ENCODE results near the gene PAQR9. TPM values are rescaled to one million over a fixed set of nuclear protein-coding genes. Genes with fewer than 3 reads are reported as not detected.

PAQR9 gene
- total RNA-seq, 1 donor from 2014 or later = under 0.01 TPM

Small RNA genes within 50 kb of the gene (small RNA-seq; reads per million reads assigned to genes)
- not detected for gene AC021074.2

Other genes starting within 250 kb of the PAQR9 start
- 32.9 TPM for gene TRPC1, start 239.6 kb downstream of the PAQR9 start, total RNA-seq
- 3.1 TPM for gene PCOLCE2, start 74.6 kb downstream of the PAQR9 start, total RNA-seq
- 47.5 TPM for gene U2SURP, start 37.9 kb upstream of the PAQR9 start, total RNA-seq
- gene CHST2, start 156.1 kb upstream of the PAQR9 start, total RNA-seq = 6.8 TPM

Measured in skeletal muscle tissue (tissue), 2 donors.